NCI-H526 treated with DMSO at 0.1 percent for 48 hours (cell line): ENCODE measurements around the gene CYBA.

ENCODE experiments used
- DNase-seq: peaks from one replicate; lab custom pipeline; 2025; lab: John Stamatoyannopoulos, UW

Gene CYBA

DNA sequence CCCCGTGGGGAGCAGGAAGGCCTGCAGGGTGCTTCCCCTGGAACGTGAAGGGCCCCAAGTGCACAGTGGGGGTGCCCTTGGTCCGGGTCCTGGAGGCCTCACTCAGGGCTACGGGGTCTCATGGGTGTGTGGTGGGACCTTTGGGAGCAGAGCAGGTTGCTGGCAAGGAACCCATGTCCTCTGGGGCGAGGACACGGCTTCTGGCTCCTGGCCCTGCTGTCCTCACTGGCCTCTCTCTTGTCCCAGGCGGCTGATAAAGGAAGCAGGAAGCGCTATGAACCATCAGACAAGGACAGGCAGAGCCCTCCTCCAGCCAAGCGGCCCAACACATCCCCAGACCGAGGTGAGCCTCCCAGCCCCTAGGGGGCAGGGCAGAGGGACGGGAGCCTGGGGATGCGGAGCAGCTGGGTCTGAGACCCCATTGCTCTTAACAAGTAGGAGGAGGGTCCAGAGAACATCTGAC, 22.3 kb downstream of the CYBA start:
- no peak for DNase-seq

DNA sequence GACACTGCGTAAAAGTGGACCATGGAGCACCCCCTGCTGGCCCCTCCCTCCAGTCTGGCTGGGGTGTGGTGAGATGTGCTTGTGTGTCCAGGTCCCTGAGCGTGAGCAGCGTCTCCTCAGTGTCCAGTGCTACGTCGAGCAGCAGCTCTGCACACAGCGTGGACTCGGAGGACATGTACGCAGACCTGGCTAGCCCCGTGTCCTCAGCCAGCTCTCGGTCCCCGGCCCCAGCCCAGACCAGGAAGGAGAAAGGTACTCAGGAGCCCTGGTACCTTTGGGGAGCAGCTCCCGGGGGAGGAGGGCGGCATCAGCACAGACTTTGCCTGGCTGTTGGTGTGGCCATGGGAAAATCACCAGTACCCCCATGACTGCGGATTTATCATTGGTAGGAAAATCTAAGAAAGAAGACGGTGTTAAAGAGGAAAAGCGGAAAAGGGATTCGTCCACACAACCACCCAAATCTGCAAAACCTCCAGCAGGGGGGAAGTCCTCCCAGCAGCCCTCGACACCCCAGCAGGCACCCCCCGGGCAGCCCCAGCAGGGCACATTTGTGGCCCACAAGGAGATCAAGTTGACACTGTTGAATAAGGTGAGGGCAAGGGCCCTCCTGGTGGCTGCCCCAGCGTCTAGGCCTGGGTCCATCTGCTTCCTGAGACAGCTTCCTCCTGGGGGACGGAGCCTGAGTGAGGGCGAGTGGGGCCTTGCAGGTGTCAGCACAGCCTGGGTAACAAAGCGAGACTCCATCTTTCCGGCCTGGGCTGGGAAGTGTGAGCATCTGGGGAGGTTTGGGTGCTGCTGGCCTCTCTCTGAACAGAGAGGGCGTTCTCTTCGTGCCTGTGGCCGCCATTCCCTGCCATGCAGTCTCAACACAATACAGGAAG, 23.1 kb downstream of the CYBA start:
- no peak for DNase-seq

DNA sequence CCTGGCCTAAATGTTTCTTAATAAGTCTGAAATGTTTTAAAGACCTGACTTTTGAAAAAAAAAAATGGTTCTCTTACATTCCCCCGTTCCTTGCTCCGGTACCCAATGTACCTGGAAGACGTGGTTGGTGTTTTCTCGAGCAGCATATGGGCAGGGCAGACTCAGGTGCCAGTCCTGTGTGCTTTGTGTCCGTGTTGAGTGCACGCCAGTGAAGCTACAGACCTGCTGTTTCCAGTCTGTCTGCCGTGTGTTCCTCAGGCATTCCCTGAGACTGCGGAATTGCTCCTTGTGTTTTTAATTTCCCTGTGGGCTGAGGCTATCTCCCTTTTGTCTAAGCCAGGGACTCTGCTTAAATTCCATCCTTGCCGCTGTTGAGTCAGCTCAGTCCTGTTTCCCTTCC, 24.2 kb downstream of the CYBA start:
- DNase-seq, result no peak

DNA sequence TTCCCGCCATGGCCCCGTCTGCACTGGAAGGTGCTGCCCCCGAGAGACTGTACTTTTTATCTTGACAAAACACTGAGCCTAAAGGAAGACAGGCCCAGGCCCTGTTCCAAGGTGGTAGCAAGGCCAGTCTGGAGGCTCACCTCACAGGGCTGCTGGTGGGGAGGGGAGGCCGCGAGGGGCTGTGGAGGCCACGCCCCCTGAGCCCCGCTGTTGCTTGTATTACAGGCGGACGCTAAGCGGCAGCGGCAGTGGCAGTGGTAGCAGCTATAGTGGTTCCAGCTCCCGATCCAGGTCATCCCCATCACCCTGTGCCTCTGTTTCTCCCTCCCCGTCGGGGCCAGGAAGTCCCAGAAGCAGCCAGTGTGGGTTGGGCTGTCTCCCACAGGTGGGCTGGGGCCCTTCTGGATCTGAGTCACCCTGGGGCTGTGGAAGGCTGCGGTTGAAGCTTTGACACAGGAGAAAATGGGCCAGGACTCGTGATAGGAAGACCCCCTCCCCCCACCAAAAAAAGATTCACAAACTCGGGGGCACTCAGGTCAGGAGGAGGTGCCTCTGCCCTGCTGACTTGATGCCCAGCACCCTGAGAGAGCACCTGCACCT, 25.8 kb downstream of the CYBA start:
- DNase-seq, result no peak

DNA sequence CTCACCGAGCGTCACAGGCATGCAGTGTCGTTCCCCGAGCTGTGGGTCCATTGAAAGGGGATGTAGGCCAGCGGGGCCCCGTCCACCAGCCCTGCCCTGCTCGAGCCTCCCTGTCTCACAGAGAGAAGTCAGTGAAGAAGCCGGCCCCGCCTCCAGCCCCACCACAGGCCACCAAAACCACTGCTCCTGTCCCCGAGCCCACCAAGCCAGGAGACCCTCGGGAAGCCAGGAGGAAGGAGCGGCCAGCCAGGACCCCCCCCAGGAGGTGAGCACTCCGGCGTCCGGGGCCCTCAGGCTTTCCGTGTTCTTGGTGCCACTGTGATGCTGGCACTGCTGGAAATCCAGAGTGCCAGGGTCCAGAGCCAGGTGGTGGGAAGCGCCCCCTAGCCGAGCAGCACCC, 26.4 kb downstream of the CYBA start:
- DNase-seq, result no peak

DNA sequence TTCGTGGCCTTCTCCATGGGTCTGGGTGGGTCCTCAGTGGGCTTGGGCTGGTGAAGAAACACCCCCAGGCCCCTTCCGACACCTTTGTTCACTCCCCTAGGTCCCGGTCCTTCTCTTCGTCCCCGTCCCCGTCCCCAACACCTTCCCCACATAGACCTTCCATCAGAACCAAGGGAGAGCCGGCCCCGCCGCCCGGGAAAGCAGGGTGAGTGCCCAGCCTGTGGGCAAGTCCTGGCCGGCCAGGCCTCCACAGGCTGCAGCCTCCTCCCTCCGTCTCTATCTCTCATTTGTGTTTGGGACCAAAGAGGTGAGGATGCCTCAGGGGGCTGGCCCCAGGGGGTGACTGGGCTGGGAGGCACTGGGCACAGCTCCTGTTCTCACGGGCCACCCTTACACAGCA, 27.0 kb downstream of the CYBA start:
- no peak for DNase-seq

DNA sequence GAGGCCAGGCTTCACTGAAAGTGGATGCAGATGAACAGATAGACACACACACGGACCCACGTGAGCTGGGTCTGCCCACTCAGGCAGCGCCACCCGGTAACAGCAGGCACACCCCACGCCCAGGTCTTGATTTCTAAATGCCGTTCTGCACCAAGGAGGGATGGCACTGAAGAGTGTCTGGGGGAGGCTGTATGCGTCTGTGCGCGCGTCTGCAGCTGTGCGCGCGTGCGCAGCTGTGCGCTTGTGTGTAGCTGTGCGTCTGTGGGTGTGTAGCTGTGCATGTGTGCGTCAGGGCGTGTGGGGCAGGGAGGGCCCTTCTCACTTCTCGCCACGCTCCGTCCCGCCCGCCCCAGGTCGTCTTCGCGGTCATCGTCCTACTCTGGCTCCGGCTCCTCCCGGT, 28.0 kb downstream of the CYBA start:
- DNase-seq, result no peak

DNA sequence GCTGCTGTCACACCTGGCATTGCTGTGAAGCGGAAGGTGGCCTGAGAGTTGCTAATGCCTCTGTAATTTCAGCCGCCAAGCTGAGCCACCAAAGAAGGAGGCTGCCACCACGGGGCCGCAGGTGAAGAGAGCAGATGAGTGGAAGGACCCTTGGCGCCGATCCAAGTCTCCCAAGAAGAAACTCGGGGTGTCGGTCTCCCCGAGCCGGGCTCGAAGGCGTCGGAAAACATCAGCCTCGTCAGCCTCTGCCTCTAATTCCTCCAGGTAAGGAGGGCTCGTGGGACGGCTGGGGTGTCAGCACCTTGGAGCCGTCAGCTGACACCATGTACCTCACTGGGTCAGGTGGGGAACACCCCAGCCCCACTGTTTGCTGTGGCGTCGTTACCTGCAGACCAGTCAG, 28.7 kb downstream of the CYBA start:
- DNase-seq, result no peak

DNA sequence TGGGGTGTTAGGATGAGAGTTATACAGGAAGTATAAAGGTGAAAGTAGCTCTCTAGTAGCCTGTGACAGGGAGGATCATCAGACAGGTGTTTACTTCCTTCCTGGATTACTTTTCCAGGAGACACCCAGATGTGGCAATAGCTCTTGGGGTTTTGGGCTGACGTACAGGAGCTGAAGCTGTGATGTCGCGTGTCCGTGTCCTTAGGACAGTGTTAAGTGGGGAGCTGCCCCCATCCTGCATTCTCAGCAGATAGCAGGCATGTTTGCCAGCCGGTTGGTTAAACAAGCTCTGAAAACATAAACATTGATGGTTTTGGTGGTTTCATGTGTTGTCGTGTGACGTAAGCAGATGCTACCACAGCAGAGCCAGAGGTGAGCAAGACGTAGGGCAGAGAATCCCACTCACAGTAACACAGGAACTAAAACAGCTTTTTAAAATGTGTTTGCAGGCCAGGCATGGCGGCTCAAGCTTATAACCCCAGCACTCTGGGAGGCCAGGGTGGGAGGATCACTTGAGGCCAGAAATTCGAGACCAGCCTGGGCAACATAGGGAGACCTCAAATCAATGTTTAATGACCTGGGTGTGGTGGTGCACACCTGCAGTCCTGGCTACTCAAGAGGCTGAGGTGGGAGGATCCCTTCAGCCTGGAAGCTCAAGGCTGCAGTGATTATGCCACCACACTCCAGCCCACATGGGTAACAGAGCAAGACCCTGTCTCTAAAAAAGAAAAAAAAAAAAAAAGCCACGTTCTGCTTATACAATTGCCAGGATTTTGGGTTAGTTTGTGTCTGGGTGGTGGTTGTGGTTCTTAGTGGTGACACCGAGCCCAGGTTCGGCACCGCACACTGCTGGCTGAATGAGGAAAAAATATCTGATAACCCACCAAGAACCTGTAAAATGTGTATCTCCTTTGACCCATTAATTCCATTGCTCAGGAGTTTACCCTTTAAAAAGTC, 30.7 kb downstream of the CYBA start:
- DNase-seq, result no peak

DNA sequence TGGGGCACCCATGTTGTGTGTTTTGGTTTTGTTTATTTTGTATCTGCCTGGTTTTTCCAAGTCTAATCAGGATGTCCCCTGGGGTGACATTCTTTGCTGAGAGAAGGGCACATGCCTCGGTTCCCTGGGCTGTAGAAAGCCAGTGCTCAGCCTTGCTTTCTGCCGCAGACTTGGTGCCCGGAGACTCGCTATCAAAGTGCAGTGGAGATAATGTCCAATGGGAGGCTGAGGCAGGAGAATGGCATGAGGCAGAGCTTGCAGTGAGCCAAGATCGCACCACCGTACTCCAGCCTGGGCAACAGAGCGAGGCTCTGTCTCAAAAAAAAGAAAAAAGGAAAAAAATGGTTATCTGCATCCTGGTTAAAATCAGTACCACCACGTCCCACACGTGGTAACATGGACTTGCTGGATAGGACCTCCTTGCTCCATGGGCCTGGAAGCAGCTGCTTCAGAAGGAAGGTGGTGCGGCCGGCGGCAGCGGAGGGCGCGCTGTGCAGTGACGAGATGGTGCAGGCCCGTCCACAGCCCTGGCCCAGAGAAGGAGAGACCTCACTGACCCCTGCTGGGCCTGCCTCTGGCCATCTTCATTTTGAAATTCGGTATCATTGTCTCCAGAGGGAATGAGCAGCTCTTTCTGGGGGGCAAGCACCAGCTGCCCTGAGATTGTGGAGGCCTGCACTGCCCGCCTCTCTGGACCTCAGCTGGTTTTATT, 31.7 kb downstream of the CYBA start:
- no peak for DNase-seq

DNA sequence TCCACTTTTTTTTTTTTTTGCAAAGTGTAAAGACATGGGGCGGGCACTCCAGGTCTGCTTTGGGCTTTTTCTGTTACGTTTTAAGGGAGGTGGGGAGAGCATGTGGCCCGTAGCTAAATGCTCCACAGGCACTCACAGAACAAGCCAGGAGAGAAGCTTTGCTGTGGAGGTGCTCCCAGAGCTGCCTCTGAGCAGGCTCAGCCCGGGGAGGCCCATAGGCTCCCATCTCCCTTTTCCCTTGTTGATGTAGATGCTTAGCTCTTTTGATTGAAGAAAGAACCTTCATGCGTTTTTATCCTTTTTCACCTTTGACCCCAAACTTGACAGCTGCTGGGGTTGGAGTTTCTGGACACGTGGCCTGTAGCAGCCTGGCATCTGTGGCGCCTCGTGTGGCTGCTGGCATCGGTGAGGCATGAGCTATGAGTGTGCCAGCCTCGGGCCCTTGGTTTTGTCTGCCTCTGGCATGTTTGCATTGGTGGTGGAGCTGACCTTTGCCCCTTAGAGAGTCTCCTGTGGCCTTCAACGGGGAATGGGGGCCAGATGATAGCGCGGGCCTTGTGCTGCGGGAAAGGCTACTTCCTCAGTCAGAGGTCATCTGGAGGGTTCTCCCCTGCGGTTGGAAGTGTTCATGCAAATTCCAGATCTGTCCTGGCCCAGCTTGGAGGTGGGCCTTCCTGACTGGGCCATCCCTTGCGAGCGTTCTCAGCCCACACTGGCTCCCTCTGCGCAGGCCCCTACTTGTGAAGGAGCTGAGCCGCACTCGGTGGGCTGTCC, 32.5 kb downstream of the CYBA start:
- DNase-seq, result no peak

DNA sequence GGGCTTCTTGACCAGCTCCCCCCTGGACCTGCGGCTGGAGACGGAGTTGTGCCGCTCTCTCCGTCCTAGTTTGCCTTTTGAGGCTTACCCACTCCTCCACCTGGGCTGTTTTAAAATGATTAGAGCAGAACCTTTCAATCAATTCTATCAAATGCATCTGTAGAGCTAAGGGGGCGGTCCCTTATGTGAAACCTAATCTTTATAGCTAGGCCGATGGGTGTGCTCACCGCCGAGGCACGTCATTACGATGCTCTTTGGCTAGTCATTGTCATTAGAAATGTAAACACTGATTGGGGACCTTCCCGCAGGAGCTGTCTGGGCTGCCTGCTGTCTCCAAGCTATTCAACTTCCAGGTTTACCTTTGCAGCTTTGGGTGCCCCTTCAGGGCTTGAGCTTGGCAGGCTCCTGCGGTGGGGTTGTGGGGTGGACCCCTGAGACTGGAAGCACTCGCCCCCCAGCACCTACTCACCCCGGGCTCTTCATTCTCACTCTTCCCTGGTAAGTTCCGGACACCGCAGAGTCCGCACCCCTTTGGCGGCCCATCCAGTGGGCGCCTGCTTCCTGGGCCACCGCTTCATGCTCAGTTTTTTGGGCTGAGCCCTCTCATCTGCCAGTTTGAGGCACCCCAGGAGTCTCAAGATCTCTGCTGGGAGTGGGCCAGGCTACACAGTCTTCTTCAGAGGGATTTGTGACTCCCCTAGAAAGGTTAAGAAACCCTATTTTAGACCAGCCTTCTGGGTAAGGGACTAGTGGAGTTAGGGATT, 33.4 kb downstream of the CYBA start:
- no peak for DNase-seq

DNA sequence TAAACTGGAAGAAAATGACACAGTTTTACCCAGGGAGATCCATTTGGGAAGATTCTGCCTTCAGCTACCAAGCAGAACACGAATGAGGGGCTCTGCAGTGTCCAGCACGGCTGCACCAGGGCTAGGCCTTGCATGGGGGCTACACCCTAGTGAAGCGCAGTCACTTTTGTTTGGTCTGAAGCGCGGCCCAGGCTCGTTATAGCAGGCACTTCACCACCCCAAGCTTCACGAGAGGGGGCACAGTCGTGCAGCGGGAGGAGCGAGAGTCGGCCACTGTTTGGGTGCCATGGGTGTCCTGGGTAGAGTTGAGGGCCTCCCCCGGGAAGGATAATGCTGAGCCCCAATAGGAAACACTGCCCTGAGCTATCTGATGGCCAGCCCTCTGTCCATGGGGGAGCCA, 34.1 kb downstream of the CYBA start:
- DNase-seq, result no peak

DNA sequence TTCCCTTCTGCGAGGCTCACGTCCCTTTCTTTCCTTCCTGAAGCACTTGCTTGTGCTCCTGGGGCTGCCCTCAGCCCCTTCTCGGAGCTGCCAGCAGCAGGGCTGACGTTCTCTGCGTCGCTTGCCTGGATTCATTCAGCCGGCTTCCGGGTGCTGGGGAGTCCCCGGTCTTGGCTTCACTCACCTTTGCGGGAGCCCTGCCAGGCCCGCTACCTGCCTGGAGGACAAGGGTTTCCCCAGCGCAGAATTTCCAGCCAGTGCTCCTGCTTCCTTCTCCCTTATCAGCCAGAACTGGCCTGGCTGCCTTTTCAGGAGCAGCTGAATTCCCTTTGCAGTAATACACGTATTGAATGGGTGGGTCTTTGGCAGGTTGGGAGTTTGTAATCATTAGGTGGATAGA, 34.5 kb downstream of the CYBA start:
- no peak for DNase-seq

DNA sequence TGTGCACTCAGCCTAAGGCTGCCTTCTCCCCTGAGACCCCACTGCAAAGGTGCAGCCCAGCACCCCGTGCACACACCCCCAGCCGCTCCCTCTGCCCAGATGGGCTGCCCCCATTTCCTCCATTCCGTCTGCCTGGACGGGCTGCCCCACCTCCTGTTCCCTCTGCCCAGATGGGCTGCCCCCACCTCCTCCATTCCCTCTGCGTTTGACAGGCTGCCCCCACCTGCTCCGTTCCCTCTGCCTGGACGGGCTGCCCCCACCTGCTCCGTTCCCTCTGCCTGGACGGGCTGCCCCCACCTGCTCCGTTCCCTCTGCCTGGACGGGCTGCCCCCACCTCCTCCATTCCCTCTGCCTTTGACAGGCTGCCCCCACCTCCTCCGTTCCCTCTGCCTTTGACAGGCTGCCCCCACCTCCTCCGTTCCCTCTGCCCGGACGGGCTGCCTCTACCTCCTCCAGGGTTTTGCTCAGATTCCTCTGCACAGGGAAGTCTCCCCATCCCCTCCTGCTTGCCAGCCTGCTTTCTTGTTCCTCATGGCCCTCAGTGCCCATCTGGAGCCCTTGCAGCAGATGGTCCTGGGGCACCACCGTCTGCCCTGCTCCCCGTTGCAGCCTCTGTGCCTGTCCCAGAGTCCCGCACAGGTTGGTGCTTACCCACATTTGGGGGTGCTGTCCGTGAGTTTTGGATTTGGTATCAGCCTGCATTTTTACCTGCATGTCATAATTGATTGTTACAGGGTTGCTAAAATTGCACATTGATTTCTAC, 35.9 kb downstream of the CYBA start:
- no peak for DNase-seq

DNA sequence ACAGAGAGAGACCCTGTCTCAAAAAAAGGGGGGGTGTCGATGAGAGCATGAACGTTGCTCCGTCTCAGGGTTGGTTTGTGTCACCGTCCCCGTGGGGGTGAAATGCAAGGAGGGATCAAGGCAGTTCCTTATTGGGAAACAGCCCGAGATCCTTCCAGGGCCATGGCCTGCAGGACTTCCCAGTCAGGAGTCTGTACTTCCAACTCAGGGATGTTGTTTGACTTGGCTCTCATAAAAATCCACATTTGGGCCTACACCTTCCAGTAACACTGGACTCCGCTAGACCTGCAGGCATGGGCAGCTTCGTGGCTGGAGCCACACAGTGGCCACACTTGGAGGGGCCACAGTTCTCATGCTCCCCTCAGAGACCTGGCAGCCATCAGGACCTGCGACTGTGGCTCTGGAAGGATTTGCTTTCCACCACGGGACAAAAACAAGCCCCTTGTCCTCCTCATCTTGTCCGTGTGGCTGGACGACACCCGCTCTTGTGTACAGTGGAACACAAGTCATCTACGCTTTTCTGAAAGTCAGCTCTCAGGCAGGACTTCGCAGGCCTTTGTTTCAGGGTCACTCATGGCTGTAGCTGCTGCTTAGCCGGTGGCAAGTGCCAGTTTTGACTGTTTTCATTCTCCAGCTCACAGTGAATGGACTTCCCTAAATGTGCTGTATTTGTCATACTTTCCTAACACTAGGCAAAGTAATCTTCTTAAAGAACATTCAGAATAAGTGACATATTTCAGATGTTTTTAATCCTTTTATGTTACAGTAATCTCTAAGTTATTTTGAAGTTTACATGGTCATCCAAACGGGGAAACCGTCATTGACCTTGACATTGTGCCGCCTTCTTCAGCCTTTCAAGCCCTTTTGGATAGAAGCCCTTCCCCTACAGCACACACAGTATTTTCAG, 36.7 kb downstream of the CYBA start:
- no peak for DNase-seq

DNA sequence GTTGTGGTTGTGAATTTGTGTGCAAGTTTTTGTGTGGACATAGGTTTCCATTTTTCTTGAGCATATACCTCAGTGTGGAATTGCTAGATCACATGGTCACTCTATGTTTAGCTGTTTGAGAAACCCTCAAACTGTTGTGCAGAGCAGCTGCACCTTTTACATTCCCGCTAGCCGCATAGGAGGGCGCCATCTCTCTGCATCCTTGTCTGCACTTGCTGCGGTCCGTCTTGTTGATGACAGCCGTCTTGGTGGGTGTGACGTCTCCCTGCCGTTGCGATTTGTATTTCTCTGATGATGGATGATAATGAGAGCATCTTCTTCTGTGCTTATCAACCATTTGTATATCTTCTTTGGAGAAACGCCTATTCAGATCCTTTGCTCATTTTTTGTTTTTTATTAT, 37.6 kb downstream of the CYBA start:
- no peak for DNase-seq
